Measurements from ENCODE around the gene ERLIN1.
"Not testable (repeated sequence)": the region's sequence is repeated elsewhere in the genome, so short reads cannot be mapped to it uniquely, and the experiment has no call there.

The ERLIN1 gene

DNA sequence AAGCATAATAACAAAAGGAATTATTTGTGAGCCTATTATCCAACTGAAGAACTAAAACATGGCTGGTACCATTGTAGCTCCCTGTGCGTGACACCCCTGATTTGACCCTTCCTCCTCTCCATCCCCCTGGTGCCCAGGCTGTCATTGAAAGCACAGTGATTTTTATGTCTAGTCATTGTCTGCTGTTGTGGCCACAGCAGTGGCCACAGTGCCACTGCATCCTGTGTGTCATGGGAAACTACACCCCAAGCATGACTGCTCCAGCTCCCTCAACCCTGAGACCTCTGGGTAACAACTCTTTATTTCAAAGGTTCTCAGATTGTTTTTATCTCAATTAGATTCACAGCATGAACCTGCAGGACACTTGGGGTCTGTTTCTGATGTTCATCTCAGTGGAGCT lies 52.0 kb downstream of the ERLIN1 start:
- DNase-seq (ENCODE audit: low read depth in 2 of 2) = no peak

DNA sequence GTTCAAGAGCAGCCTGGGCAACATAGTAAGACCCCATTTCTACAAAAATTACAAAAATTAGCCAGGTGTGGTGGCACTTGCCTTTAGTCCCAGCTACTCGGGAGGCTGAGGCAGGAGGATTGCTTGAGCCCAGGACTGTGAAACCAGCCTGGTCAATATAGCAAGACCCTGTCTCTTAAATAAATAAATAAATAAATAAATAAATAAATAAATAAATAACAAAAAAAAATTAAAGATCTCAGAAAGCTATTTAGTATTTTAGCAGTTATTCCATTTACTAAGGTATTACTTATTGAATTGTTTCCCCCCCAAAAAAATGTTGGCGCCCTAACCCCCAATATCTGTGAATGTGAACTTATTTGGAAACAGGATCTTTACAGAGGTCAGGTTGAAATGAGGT lies 53.4 kb downstream of the ERLIN1 start:
- DNase-seq (ENCODE audit: low read depth in 2 of 2) = no peak

DNA sequence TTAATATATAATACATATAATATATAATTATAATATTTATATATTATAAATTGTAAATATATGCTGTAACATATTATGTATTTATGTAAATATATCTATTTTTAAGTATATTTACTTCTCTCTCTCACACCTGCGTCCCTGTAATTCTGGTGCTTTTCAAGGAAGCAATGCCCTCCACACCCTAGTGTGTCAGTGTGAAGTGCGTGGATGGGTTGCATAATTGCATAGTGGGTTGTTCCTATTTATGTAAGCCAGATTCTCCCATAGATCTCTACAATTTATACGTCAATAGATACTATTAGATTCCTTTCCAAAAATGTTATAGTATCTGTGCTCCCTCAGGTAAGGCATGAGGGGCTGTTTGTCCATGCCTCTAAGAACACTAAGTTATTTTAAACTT lies 54.3 kb downstream of the ERLIN1 start:
- no peak for DNase-seq (ENCODE audit: low read depth in 2 of 2)

DNA sequence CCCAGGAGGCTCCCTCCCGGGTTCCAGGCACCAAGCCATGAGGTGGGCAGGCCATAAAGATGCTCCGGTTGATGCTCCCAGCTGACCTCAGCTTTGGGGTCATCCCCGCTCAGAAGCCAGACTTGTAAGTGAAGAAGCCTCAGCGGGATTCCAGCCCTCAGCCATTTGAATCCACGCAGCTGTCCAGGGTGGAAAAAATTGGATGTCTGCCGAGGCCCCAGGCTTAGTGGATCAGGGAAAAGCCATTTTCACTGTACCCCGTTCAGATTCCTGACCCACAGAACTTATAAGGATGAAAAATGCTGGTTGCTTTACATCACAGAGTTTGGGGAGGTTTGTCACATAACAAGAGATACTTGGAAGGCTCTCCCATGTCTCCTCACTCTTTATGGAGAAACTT lies 55.0 kb downstream of the ERLIN1 start:
- no peak for DNase-seq (ENCODE audit: low read depth in 2 of 2)

DNA sequence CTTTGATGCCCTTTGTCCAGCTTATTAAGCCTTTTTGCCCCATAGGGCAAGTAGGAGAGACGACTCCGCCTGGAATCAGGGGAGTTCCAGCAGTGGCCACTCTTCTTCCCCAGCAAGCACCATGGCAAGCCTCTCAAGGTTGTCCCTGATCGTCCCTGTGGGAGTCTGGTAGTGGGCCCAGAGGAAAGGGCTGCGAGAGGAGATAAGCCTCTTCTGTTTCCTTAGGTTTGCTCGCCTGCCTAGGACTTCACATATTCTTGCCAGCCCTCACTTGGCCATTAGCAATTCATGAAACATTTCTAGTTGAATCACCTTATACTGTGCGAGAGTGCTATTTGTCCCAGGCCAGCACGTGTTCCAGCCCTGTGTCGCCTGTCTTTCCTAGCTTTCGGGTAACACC lies 56.4 kb downstream of the ERLIN1 start:
- DNase-seq (ENCODE audit: low read depth in 2 of 2) = no peak

DNA sequence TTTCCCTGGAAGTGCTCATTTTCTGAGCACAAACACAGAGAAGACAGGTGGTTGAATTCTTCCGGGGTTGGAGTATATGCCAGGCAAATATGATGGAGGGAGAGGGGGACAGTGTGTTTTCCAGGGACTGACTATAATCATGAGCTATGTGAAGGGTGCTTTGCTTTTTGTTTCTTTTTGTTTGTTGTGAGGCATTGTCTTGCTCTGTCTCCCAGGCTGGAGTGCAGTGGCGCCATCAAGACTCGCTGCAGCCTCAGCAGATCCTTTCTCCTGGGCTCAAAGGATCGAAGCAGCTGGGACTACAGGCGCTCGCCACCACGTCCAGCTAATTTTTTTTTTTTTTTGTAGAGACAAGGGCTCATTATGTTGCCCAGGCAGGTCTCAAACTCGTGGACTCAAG lies 56.9 kb downstream of the ERLIN1 start:
- no peak for DNase-seq (ENCODE audit: low read depth in 2 of 2)

DNA sequence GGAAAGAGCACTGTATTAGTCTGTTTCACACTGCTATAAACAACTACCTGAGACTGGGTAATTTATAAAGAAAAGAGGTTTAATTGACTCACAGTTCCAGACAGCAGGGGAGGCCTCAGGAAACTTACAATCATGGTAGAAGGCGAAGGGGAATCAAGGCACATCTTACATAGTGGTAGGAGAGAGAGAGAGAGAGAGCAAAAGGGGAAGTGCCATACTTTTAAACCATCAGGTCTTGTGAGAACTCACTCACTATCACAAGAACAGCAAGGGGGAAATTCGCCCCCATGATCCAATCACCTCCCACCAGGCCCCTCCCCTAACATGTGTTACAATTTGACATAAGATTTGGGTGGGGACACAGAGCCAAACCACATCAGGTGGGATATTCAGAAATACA lies 60.5 kb downstream of the ERLIN1 start:
- not testable (repeated sequence) for DNase-seq (ENCODE audit: low read depth in 2 of 2)

DNA sequence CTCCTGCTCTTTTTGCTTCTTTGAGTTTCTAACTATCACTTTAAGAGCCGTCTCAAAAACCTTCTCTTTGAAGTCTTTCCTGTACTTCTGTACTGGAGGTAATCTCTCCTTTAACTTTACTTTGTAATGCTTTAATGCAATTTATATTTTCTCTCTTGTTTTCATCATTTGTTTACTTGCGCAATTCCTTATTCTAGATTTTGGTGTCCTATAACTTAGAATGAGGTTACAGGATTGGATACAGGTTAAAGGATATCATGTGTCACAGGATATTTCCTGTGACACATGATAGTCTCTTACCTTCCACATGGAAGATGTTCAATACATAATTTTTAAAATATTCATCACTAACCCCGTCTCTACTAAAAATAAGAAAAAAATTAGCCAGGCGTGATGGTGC lies 61.7 kb downstream of the ERLIN1 start:
- no peak for DNase-seq (ENCODE audit: low read depth in 2 of 2)

DNA sequence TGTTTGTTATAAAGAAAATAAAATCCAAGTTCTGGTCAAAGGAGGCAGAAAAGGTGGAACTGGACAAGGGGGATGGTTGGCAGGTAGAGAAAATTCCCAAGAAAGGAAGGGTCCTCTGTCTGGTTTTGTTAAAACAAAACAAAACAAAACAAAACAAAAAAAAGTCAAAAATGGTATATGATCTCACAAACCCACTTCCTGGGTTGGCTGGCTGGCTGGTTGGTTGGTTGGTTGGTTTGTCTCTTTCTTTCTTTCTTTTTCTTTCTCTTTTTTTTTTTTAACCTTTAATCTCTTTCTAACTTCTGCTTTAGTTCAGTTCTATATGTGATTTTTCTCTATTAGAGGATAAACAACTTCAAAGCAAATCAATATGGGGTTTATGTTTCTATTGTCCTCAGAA lies 63.0 kb downstream of the ERLIN1 start:
- no peak for DNase-seq (ENCODE audit: low read depth in 2 of 2)

DNA sequence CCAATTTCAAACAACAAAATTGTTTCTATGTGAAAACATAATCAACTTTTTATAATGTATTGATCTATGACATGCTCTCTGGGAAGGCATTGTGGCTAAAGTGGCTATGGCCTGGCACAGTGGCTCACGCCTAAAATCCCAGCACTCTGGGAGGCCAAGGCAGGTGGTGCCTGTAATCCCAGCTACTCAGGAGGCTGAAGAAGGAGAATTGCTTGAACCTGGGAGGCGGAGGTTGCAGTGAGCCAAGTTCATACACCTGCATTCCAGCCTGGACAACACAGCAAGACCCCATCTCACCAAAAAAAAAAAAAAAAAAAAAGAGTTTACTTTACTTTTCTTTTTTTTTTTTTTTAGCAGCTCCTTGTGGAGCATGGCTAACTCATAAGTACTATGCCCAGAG lies 65.3 kb downstream of the ERLIN1 start:
- no peak for DNase-seq (ENCODE audit: low read depth in 2 of 2)

DNA sequence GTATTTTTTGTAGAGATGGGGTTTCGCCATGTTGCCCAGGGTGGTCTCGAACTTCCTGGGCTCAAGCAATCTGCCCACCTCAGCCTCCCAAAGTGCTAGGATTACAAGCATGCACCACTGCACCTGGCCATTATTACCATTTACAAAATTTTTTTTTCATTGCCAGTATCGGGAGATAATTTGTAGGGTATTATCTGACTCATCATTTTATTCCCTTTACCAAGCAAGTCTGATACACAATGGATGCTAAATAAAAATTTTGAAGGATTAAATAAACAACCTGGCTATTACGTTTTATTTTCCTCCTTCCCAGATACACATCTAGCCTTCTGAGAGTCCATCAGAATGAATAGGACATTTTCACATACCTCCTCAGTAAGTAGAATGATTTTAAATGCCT lies 66.1 kb downstream of the ERLIN1 start:
- DNase-seq (ENCODE audit: low read depth in 2 of 2) = no peak

DNA sequence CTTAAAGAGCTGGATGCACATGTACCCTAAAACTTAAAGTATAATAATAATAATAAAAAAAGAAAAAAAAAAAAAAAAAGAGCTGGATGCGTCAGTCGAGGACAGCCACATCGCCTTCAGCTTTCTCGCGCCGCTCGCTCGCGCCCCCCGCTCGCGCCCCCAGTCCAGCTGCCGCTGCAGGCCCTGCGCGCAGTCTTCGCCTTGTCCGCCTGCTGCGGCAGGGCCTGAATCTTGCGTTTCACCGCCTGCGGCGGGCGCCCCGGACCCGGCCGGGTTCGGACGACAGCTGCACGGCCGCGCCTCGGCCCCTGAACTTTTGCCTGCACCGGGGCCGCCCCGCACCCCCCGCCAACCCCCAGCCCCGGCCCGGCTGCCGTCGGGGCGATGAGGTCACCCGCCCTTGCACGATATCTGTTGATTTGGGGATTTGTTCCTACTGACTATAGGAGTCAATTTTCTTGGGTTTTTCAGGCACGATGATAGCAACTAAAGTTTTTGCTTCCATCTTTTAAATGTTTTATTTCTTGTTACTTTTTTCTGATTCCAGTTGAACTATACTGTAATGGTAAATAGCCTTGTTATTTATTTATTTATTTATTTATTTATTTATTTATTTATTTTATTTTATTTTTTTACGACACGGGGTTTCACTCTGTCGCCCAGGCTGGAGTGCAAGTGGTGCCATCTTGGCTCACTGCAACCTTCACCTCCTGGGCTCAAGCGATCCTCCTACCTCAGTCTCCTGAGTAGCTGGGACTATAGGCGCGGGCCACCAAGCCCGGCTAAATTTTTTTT lies 70.7 kb downstream of the ERLIN1 start:
- DNase-seq (ENCODE audit: low read depth in 2 of 2) = no peak

DNA sequence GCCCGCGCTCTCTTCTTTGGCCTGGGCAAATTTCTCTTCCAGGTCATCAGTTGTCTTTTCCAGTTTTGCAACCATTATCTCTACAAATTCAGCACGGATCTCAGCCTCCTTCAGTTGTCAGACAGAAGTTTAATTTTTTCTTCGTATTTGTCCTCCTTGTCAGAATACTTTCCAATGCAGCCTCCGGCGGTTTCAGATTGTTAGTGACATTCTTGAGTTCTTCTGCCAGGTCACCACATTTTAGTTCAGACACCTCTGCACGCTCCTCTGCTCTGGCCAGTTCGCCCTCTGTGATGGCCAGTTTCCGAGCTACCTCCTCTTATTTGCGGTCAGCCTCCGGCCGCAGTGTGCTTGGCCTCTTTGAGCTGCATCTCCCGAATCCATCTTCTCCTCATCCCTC lies 71.4 kb downstream of the ERLIN1 start:
- no peak for DNase-seq (ENCODE audit: low read depth in 2 of 2)

DNA sequence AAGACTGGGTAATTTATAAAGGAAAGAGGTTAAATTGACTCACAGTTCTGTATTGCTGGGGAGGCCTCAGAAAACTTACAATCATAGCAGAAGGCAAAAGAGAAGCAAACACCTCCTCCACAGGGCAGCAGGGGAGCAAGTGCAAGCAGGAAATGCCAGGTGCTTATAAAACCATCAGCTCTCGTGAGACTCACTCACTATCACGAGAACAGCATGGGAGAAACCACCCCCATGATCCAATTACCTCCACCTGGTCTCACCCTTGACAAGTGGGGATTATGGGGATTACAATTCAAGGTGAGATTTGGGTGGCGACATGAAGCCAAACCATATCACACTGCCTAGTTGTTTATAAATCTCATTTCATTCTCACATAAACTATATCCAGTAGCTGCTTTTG lies 76.2 kb downstream of the ERLIN1 start:
- no peak for DNase-seq (ENCODE audit: low read depth in 2 of 2)

DNA sequence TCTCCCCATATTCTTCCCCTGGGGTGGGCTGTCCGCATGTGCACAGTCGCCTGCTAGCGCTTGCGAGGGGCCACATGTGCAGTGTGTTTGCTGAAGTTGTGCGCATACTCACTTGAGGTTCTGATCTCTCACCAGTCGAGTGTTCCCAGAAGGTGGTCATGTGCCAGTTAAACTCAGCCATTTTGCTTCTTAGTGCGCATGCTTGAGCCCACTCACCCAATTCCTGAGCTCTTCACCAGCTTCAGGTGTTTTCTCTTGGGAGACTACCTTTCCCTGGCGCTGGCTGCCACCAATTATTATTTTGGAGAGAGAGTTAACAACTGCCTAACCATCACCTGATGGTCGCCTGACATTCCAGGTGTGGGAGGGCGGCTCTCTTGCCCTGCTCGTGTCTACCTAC lies 79.0 kb downstream of the ERLIN1 start:
- DNase-seq (ENCODE audit: low read depth in 2 of 2) = no peak

DNA sequence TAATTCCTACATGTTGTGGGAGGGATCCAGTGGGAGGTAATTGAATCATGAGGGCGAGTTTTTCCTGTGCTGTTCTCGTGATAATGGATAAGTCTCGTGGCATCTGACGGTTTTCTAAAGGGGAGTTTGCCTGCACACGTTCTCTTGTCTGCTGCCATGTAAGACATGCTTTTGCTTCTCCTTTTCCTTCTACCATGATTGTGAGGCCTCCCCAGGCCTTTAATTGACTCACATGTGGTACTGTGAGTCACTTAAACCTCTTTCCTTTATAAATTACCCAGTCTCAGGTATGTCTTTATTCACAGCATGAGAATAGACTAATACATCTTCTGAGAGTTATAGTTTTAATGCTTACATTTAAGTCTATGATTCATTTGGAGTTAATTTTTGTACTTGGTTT lies 81.5 kb downstream of the ERLIN1 start:
- no peak for DNase-seq (ENCODE audit: low read depth in 2 of 2)

DNA sequence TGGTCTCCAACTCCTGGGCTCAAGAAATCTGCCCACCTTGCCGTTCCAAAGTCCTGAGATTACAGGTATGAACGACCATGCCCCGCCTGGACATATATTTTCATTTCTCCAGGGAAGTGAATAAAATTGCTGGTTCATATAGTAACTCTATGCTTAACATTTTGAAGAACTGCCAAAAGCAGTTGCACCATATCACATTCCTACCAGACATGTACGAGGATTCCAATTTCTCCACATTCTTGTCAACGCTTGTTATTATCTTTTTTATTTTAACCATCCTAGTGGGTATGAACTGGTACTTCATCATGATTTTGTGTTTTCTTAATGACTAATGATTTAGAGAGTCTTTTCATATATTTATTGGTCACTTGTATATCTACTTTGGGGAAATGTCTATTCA lies 82.2 kb downstream of the ERLIN1 start:
- DNase-seq (ENCODE audit: low read depth in 2 of 2) = peak; percentile 15

DNA sequence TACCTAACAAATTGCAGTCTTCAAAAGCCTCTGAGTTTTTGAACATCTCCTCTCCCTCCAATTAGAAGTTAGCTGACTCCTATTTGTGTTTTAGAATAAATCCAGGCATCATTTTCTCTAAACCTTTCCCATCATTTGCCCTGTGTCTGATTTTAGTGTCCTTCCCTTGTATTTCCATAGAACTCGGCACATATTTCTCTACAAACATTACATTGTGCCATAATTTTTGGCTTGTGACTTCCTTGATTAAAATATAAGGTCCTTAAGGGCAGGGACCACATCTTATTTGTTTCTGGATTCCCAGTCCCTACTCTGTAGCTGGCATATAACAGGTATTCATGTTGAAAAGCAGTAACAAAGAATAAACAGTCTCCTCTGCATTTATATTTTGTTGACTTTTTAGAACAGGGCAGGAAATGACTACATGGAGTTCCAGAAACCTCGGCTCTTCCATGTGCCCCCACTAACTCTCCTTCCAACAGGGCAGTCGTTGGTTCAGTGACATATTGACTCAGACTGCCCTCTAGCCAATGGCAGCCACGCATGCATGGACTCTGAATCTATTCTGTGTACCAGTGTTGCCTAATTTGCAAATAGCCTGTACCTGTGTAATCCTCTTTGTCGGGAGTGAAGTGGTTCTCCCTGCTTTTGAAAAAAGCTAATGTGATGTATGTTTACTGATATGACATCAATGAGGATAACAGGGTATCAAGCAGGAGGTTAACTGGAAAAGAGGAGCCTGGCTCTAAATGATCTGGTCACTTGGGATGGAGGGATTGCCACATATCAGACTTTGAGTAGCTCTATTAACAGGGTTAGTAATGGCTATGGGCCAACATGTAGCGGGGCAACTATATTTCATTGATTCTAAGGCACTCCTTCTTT lies 84.4 kb downstream of the ERLIN1 start:
- no peak for DNase-seq (ENCODE audit: low read depth in 2 of 2)

DNA sequence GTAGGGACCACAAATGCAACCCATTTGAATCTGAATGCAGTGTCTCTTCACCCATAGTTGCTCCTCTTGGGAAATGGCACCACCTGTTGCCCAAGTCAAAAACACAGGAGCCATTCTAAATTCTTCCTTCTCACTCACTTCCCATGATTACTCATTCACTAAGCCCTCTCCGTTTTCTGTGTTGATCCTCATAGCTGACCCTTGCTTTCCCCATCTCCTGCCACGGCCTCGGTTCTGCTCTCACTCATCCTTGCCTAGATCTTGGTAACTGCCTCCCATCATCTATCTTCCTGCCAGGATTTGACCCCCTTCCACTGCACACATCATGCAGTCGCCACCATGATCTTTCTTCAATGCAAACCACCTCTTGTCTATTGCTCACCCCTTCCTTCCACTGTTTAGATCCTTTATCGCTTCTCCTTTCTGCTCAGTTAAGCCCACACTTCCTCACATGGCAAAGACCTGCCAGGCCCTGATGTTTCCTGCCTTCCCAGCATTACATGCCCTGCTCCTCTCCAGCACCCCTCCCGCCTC lies 85.1 kb downstream of the ERLIN1 start:
- DNase-seq (ENCODE audit: low read depth in 2 of 2) = no peak
